ENCODE results near the gene ANKRD60. TPM values are rescaled to one million over a fixed set of nuclear protein-coding genes. Genes with fewer than 3 reads are reported as not detected.

Gene ANKRD60
- total and polyA plus RNA-seq, 4 donors, result not detected

DNA sequence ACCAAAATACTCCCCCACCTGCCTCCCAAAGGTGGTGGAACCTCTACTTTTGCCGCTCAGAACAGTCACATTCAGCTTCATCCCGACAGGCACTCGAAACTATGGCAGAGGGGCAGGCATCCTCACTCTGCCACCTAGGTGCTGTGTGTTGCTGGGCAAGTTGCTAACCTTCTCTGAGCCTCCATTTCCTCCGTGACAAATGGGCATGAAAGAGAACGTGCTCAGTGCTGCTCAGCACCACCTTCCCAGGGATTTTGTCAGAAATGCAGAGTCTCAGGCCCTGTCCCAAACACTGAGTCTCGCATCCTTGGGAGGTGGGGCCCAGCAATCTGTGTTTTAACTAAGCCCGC lies 18.1 kb downstream of the ANKRD60 start:
- Histone ChIP-seq H3K4me3 (ENCODE audit: low read length in 2 of 2) (no peak overlapping the region), H3K36me3 (ENCODE audit: control insufficient read depth in 1 of 2, insufficient read depth in 2 of 2, low read length in 1 of 2) (no peaks in the 10 kb centered on the region), H3K4me1 (ENCODE audit: control insufficient read depth in 1 of 2, insufficient read depth in 2 of 2, low read length in 2 of 2) (no peaks in the 10 kb centered on the region), H3K9me3 (ENCODE audit: control insufficient read depth, low read length) (no peaks in the 10 kb centered on the region), H3K27me3 (ENCODE audit: control insufficient read depth in 1 of 2, insufficient read depth in 2 of 2, low read length in 1 of 2) (no peaks in the 10 kb centered on the region), H3K27ac (ENCODE audit: low read depth in 1 of 2, low read length in 2 of 2) (no peak overlapping the region)
- intact Hi-C loops (cut with DNase I), result loop anchor here in 1 of 2 donors (1.0 to 2.0 kb wide), 2 partner anchors 613 to 696 kb away; no protein-coding TSS in a partner anchor
- WGBS, 2 donors, result 83 to 86% methylated on average over 7 of the region's 7 CpGs
- DNase-seq (no peak), ATAC-seq (ENCODE audit: low FRiP score) (no peak)

DNA sequence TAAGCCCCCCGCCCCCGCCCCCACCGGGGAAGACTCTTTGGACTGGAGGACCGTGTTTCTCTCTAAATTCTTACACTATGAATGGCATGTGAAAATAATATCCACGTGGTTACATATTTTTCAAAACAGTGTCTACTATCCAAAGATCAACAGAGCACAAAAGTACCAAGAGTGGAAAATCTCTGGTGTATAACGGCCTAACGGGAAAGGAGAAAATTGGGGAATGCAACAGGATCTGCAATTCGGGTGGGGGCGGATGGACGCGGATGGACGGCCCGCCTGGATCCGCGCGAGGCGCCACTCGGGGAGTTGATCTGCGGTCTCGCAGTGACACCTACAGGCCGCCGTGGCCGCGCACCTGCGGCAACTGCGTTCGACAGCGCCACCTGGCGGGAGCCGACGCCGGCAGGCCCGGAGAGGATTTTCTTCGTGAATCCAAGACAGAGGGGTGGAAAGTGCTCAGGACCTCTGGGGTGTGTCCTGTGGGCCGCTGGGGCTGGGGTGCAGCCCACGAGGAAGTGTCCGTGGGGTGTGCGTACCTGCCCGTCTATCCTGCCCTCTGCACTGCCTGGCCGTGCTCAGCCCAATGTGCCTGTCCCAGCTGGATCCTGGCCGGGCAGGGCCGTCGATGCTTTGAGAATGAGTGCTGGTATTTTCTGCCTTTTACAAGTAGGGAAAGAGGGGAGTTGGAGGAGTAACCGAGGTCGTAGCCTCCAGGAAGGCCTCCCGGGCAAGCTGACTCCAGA lies 18.6 kb downstream of the ANKRD60 start:
- Histone ChIP-seq H3K9me3 (ENCODE audit: control insufficient read depth, low read length) (no peaks in the 10 kb centered on the region), H3K4me3 (ENCODE audit: low read length in 2 of 2) (no peak overlapping the region), H3K36me3 (ENCODE audit: control insufficient read depth in 1 of 2, insufficient read depth in 2 of 2, low read length in 1 of 2) (no peaks in the 10 kb centered on the region), H3K27ac (ENCODE audit: low read depth in 1 of 2, low read length in 2 of 2) (no peak overlapping the region), H3K27me3 (ENCODE audit: control insufficient read depth in 1 of 2, insufficient read depth in 2 of 2, low read length in 1 of 2) (no peaks in the 10 kb centered on the region), H3K4me1 (ENCODE audit: control insufficient read depth in 1 of 2, insufficient read depth in 2 of 2, low read length in 2 of 2) (no peaks in the 10 kb centered on the region)
- ATAC-seq (ENCODE audit: low FRiP score), result peak; percentile 91
- DNase-seq, result peak; percentile 87 to 96
- WGBS, 2 donors, result 4 to 5% methylated on average over 46 of the region's 46 CpGs
- intact Hi-C loops (cut with DNase I), result loop anchor here (1.0 to 2.0 kb wide), 2 partner anchors 613 to 695 kb away; no protein-coding TSS in a partner anchor

DNA sequence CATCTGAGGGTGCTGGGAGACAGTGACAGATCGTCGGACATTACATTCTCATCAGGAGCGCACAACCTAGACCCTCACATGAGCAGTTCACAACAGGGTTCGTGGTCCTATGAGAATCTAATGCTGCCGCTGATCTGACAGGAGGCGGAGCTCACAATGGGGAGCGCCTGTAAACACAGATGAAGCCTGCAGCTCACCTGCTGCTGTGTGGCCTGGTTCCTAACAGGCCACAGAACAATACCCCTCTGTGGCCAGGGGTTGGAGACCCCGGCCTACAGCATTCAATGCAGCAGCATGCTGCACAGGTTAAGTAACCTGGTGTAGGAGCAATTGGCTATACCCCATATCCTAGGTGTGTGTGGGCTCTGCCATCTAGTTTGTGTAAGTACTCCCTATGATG lies 19.5 kb downstream of the ANKRD60 start:
- intact Hi-C loops (cut with DNase I), result loop anchor here in 1 of 2 donors (1.0 to 2.0 kb wide), 2 partner anchors 612 to 694 kb away; no protein-coding TSS in a partner anchor
- H3K27ac ChIP-seq (ENCODE audit: low read depth in 1 of 2, low read length in 2 of 2), result no peak overlapping the region
- no peak overlapping the region for H3K4me3 ChIP-seq (ENCODE audit: low read length in 2 of 2)
- H3K9me3 ChIP-seq (ENCODE audit: control insufficient read depth, low read length), result no peaks in the 10 kb centered on the region
- peak in 1 of 2 donors; percentile 47 for DNase-seq
- no peak for ATAC-seq (ENCODE audit: low FRiP score)
- no peaks in the 10 kb centered on the region for H3K27me3 ChIP-seq (ENCODE audit: control insufficient read depth in 1 of 2, insufficient read depth in 2 of 2, low read length in 1 of 2)
- WGBS, 2 donors, result 85 to 86% methylated on average over 8 of the region's 8 CpGs
- no peaks in the 10 kb centered on the region for H3K36me3 ChIP-seq (ENCODE audit: control insufficient read depth in 1 of 2, insufficient read depth in 2 of 2, low read length in 1 of 2)
- H3K4me1 ChIP-seq (ENCODE audit: control insufficient read depth in 1 of 2, insufficient read depth in 2 of 2, low read length in 2 of 2), result no peaks in the 10 kb centered on the region

DNA sequence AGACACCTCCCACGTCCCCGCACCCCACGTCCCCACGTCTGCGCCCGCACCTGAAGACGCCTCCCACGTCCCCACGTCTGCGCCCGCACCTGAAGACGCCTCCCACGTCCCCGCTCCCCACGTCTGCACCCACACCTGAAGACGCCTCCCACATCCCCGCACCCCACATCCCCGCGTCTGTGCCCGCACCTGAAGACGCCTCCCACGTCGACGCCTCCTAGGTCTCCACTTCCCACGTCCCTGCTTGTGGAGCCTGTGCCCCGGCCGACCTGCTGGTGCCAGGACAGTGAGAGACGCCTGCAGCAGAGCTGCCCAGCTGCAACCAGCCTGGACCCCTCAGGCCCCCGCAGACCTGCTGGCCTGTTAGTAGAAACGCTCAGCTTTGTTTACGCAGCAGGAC lies 22.6 kb downstream of the ANKRD60 start:
- H3K27ac ChIP-seq (ENCODE audit: low read depth in 1 of 2, low read length in 2 of 2), result no peak overlapping the region
- no peak overlapping the region for H3K4me3 ChIP-seq (ENCODE audit: low read length in 2 of 2)
- 89 to 90% methylated on average over 31 of the region's 31 CpGs for WGBS, 2 donors
- no peaks in the 10 kb centered on the region for H3K27me3 ChIP-seq (ENCODE audit: control insufficient read depth in 1 of 2, insufficient read depth in 2 of 2, low read length in 1 of 2)
- H3K9me3 ChIP-seq (ENCODE audit: control insufficient read depth, low read length), result no peaks in the 10 kb centered on the region
- no peaks in the 10 kb centered on the region for H3K36me3 ChIP-seq (ENCODE audit: control insufficient read depth in 1 of 2, insufficient read depth in 2 of 2, low read length in 1 of 2)
- DNase-seq (peak in 1 of 2 donors; percentile 69), ATAC-seq (ENCODE audit: low FRiP score) (no peak)
- intact Hi-C loops (cut with DNase I), result no loop called here
- no peaks in the 10 kb centered on the region for H3K4me1 ChIP-seq (ENCODE audit: control insufficient read depth in 1 of 2, insufficient read depth in 2 of 2, low read length in 2 of 2)

DNA sequence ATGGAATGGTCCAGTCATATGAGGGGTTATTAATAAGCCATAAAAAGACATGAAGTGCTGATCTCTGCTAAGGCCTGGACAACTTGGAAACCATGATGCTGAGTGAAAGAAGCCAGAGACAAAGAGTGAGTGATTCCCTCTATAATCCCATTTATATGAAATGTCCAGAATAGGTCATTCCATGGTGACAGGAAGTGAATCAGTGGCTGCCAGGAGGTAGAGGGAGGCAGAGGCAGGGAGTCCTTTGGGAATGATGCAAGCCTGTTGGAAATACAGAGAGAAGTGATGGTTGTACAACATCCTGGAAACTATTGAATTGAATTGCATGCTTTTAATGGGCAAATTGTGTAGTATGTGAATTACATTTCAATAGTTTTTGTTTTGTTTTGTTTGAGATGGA lies 26.4 kb downstream of the ANKRD60 start:
- intact Hi-C loops (cut with DNase I), result no loop called here
- no peak for ATAC-seq (ENCODE audit: low FRiP score)
- no peaks in the 10 kb centered on the region for H3K36me3 ChIP-seq (ENCODE audit: control insufficient read depth in 1 of 2, insufficient read depth in 2 of 2, low read length in 1 of 2)

DNA sequence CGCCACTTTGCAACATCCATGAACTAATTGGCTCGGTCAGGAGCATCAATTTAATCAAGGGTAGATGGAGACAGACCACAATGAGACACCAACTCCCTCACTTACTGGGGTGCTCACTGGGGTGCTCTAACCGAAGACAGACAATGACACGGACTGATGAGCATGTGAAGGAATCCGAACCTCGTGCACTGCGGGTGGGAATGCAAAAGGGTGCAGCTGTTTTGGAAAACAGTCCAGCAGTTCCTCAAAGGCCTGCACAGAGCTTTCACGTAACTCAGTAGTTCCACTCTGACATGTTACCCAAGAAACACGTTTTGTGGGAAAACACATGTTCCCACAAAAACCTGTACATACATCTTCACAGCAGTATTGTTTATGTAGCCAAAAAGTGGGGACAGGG lies 26.8 kb downstream of the ANKRD60 start:
- H3K4me1 ChIP-seq (ENCODE audit: control insufficient read depth in 1 of 2, insufficient read depth in 2 of 2, low read length in 2 of 2), result no peaks in the 10 kb centered on the region
- no peak for ATAC-seq (ENCODE audit: low FRiP score)
- no peaks in the 10 kb centered on the region for H3K27me3 ChIP-seq (ENCODE audit: control insufficient read depth in 1 of 2, insufficient read depth in 2 of 2, low read length in 1 of 2)
- H3K9me3 ChIP-seq (ENCODE audit: control insufficient read depth, low read length), result no peaks in the 10 kb centered on the region
- DNase-seq, result no peak
- H3K36me3 ChIP-seq (ENCODE audit: control insufficient read depth in 1 of 2, insufficient read depth in 2 of 2, low read length in 1 of 2), result no peaks in the 10 kb centered on the region
- H3K27ac ChIP-seq (ENCODE audit: low read depth in 1 of 2, low read length in 2 of 2), result no peak overlapping the region
- 87 to 88% methylated on average over 9 of the region's 9 CpGs for WGBS, 2 donors
- intact Hi-C loops (cut with DNase I), result no loop called here
- no peak overlapping the region for H3K4me3 ChIP-seq (ENCODE audit: low read length in 2 of 2)

More for the DNA sequence above, 26.4 kb downstream of the ANKRD60 start:
- H3K27ac ChIP-seq (ENCODE audit: low read depth in 1 of 2, low read length in 2 of 2), result no peak overlapping the region
- no peak for DNase-seq
- H3K4me1 ChIP-seq (ENCODE audit: control insufficient read depth in 1 of 2, insufficient read depth in 2 of 2, low read length in 2 of 2), result no peaks in the 10 kb centered on the region
- no peak overlapping the region for H3K4me3 ChIP-seq (ENCODE audit: low read length in 2 of 2)
- no peaks in the 10 kb centered on the region for H3K27me3 ChIP-seq (ENCODE audit: control insufficient read depth in 1 of 2, insufficient read depth in 2 of 2, low read length in 1 of 2)
- no peaks in the 10 kb centered on the region for H3K9me3 ChIP-seq (ENCODE audit: control insufficient read depth, low read length)

DNA sequence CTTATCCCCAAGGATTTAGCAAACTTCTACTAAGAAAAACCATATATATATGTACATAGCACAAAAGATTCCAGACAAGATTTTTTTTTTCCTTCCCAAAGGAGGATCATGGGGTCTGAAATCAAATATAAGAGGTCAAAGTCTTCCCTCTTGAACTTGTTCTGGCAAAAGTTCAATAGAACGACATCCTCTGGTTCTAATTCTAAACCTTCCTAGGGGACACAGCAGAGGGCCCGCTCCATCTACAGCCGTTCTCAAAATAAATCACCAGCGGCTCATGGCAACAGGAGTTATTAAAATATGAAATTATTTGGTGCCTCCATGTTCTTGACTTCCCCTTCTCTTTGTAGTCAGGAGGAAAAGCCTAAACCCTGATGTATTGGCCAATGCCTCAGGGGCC lies 29.0 kb downstream of the ANKRD60 start:
- H3K4me1 ChIP-seq (ENCODE audit: control insufficient read depth in 1 of 2, insufficient read depth in 2 of 2, low read length in 2 of 2), result no peaks in the 10 kb centered on the region
- ATAC-seq (ENCODE audit: low FRiP score) (no peak), DNase-seq (no peak)
- H3K27ac ChIP-seq (ENCODE audit: low read depth in 1 of 2, low read length in 2 of 2), result no peak overlapping the region
- no peaks in the 10 kb centered on the region for H3K36me3 ChIP-seq (ENCODE audit: control insufficient read depth in 1 of 2, insufficient read depth in 2 of 2, low read length in 1 of 2)
- no peaks in the 10 kb centered on the region for H3K27me3 ChIP-seq (ENCODE audit: control insufficient read depth in 1 of 2, insufficient read depth in 2 of 2, low read length in 1 of 2)
- no peaks in the 10 kb centered on the region for H3K9me3 ChIP-seq (ENCODE audit: control insufficient read depth, low read length)
- WGBS, 2 donors, result 78 to 82% methylated on average over 4 of the region's 4 CpGs
- no peak overlapping the region for H3K4me3 ChIP-seq (ENCODE audit: low read length in 2 of 2)
- intact Hi-C loops (cut with DNase I), result no loop called here

DNA sequence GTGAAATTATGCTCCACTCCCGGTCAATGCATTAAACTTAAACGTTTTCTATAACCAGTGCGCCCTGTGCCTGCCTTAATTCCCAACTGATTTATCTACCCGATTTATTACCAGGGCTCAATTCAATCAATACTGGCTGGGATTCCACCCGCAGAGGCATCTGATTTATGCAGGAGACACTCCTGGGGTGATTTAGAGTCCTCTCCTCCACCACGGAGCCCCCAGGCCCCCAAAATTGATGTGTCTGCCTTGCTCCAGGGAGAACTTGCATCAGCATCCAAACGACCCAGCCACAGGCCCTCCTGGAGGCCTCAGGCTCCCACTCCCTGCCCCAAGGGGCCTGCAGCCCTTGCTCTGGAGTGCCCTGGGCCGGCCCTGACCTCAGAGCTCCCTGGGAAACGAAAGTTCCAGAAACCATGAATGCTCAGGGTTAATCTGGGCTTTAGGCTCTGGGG lies 29.5 kb downstream of the ANKRD60 start:
- H3K4me3 ChIP-seq (ENCODE audit: low read length in 2 of 2), result no peak overlapping the region
- no peak overlapping the region for H3K27ac ChIP-seq (ENCODE audit: low read depth in 1 of 2, low read length in 2 of 2)
- H3K4me1 ChIP-seq (ENCODE audit: control insufficient read depth in 1 of 2, insufficient read depth in 2 of 2, low read length in 2 of 2), result no peaks in the 10 kb centered on the region
- H3K27me3 ChIP-seq (ENCODE audit: control insufficient read depth in 1 of 2, insufficient read depth in 2 of 2, low read length in 1 of 2), result no peaks in the 10 kb centered on the region
- no peaks in the 10 kb centered on the region for H3K9me3 ChIP-seq (ENCODE audit: control insufficient read depth, low read length)
- 72 to 78% methylated on average over 9 of the region's 9 CpGs for WGBS, 2 donors
- no peak for DNase-seq
- no peaks in the 10 kb centered on the region for H3K36me3 ChIP-seq (ENCODE audit: control insufficient read depth in 1 of 2, insufficient read depth in 2 of 2, low read length in 1 of 2)
- ATAC-seq (ENCODE audit: low FRiP score), result no peak
- intact Hi-C loops (cut with DNase I), result no loop called here

DNA sequence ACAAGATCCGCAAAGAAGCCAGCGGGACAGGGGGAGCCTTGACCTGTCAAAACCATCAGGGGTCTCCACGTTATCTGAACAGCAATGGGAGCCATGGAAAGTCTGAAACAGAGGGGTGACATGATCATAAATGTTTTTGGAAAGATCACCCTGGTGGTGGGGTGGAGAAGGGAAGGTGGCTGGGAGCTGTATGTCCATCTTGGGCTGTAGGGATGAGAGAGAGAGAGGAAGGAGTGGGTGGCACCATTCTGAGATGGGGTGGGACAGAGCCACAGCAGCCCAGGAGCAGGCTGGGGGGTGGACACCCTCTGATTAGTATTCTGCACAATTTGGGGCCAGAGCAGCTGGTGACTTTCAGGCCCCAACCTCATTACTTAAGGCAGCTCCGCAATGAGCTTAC lies 30.1 kb downstream of the ANKRD60 start:
- H3K9me3 ChIP-seq (ENCODE audit: control insufficient read depth, low read length), result no peaks in the 10 kb centered on the region
- DNase-seq (no peak), ATAC-seq (ENCODE audit: low FRiP score) (no peak)
- intact Hi-C loops (cut with DNase I), result no loop called here
- H3K36me3 ChIP-seq (ENCODE audit: control insufficient read depth in 1 of 2, insufficient read depth in 2 of 2, low read length in 1 of 2), result no peaks in the 10 kb centered on the region
- H3K4me3 ChIP-seq (ENCODE audit: low read length in 2 of 2), result no peak overlapping the region
- no peaks in the 10 kb centered on the region for H3K4me1 ChIP-seq (ENCODE audit: control insufficient read depth in 1 of 2, insufficient read depth in 2 of 2, low read length in 2 of 2)
- no peak overlapping the region for H3K27ac ChIP-seq (ENCODE audit: low read depth in 1 of 2, low read length in 2 of 2)
- H3K27me3 ChIP-seq (ENCODE audit: control insufficient read depth in 1 of 2, insufficient read depth in 2 of 2, low read length in 1 of 2), result no peaks in the 10 kb centered on the region
- WGBS, 2 donors, result 92 to 93% methylated on average over 4 of the region's 4 CpGs
